Measurements from ENCODE around the gene CUEDC2.

Gene CUEDC2

GRCh38 chr10:102400598-102401341 is 31.6 kb downstream of the CUEDC2 start:
- no peak overlapping the region for H3K27ac ChIP-seq (ENCODE audit: low read depth, low read length)
- H2AFZ ChIP-seq (ENCODE audit: low read depth, low read length, severe bottlenecking) = no peak overlapping the region
- H3K79me2 ChIP-seq (ENCODE audit: insufficient read depth, low read length) = peaks cover 8% of the 10 kb centered on the region; the same call in 1 of the 2 replicates
- TF ChIP-seq CTCF (IDR thresholded peaks at IDR 0.05; ENCODE audit: insufficient read depth, low read length, poor library complexity, severe bottlenecking) = no peak
- TF ChIP-seq EZH2phosphoT487 (conservative IDR thresholded peaks at IDR 0.05; ENCODE audit: low read length) = no peak
- no peaks in the 10 kb centered on the region for H3F3A ChIP-seq (ENCODE audit: insufficient read depth)
- H3K36me3 ChIP-seq (ENCODE audit: low read length) = no peaks in the 10 kb centered on the region
- no peak overlapping the region for H3K9ac ChIP-seq (ENCODE audit: low read length)
- no peaks in the 10 kb centered on the region for H3K9me3 ChIP-seq (ENCODE audit: insufficient read depth, low read length)
- no peaks in the 10 kb centered on the region for H3K27me3 ChIP-seq (ENCODE audit: low read length)
- no peaks in the 10 kb centered on the region for H4K20me1 ChIP-seq (ENCODE audit: low read depth, low read length)
- H3K9me2 ChIP-seq (replicated peaks; ENCODE audit: insufficient read depth, low read length) = no peaks in the 10 kb centered on the region
- H3K4me2 ChIP-seq (ENCODE audit: low read depth, low read length, poor library complexity, severe bottlenecking) = no peak overlapping the region
- H3K4me3 ChIP-seq (ENCODE audit: insufficient read depth, low read length, poor library complexity, severe bottlenecking) = no peak overlapping the region

- Histone ChIP-seq H3K4me2 (ENCODE audit: low read depth, low read length, poor library complexity, severe bottlenecking) (peak overlapping the region; percentile 66), H3K79me2 (ENCODE audit: insufficient read depth, low read length) (peaks cover 8% of the 10 kb centered on the region; the same call in 1 of the 2 replicates), H3K27me3 (ENCODE audit: low read length) (no peaks in the 10 kb centered on the region), H3K9me2 (replicated peaks; ENCODE audit: insufficient read depth, low read length) (no peaks in the 10 kb centered on the region), H3K27ac (ENCODE audit: low read depth, low read length) (no peak overlapping the region), H2AFZ (ENCODE audit: low read depth, low read length, severe bottlenecking) (no peak overlapping the region), H3K4me3 (ENCODE audit: insufficient read depth, low read length, poor library complexity, severe bottlenecking) (no peak overlapping the region), H3K36me3 (ENCODE audit: low read length) (no peaks in the 10 kb centered on the region), H3K9me3 (ENCODE audit: insufficient read depth, low read length) (no peaks in the 10 kb centered on the region), H4K20me1 (ENCODE audit: low read depth, low read length) (no peaks in the 10 kb centered on the region), H3F3A (ENCODE audit: insufficient read depth) (0 out of 2 replicates have a peak, but pooled peaks cover 3% of the 10 kb centered on the region), H3K9ac (ENCODE audit: low read length) (peak overlapping the region; percentile 62)
- no peak for TF ChIP-seq EZH2phosphoT487 (conservative IDR thresholded peaks at IDR 0.05; ENCODE audit: low read length)
- TF ChIP-seq CTCF (IDR thresholded peaks at IDR 0.05; ENCODE audit: insufficient read depth, low read length, poor library complexity, severe bottlenecking) = no peak
Measured at GRCh38 chr10:102400076-102400475, 32.3 kb downstream of the CUEDC2 start.

GRCh38 chr10:102399217-102400021 is 33.0 kb downstream of the CUEDC2 start:
- H3K9ac ChIP-seq (ENCODE audit: low read length) = peak overlapping the region; percentile 62
- H3K27ac ChIP-seq (ENCODE audit: low read depth, low read length) = peak overlapping the region; percentile 60
- no peaks in the 10 kb centered on the region for H3K36me3 ChIP-seq (ENCODE audit: low read length)

More at GRCh38 chr10:102399217-102400021, 33.0 kb downstream of the CUEDC2 start:
- Histone ChIP-seq H3K27me3 (ENCODE audit: low read length) (no peaks in the 10 kb centered on the region), H3F3A (ENCODE audit: insufficient read depth) (peaks cover 9% of the 10 kb centered on the region; the same call in 1 of the 2 replicates), H3K4me2 (ENCODE audit: low read depth, low read length, poor library complexity, severe bottlenecking) (peak overlapping the region; percentile 66), H2AFZ (ENCODE audit: low read depth, low read length, severe bottlenecking) (no peak overlapping the region), H4K20me1 (ENCODE audit: low read depth, low read length) (no peaks in the 10 kb centered on the region), H3K79me2 (ENCODE audit: insufficient read depth, low read length) (peaks cover 8% of the 10 kb centered on the region; the same call in 1 of the 2 replicates), H3K9me2 (replicated peaks; ENCODE audit: insufficient read depth, low read length) (no peaks in the 10 kb centered on the region), H3K9me3 (ENCODE audit: insufficient read depth, low read length) (no peaks in the 10 kb centered on the region), H3K4me3 (ENCODE audit: insufficient read depth, low read length, poor library complexity, severe bottlenecking) (peak overlapping the region; percentile 40)
- TF ChIP-seq EZH2phosphoT487 (conservative IDR thresholded peaks at IDR 0.05; ENCODE audit: low read length) (no peak), CTCF (IDR thresholded peaks at IDR 0.05; ENCODE audit: insufficient read depth, low read length, poor library complexity, severe bottlenecking) (peak; percentile 93)
